Ishikawa (cell line): ENCODE data around the gene TMEM69.
A peak's percentile ranks its signal among the peaks of the same experiment; 100 is the strongest.

ENCODE experiments used
- CEBPB ChIP-seq: IDR thresholded peaks from 2 replicates; pipeline ENCODE4 v1.6.1; 2012
- CREB1 ChIP-seq: IDR thresholded peaks from 2 replicates; pipeline ENCODE4 v1.6.1; 2012; ENCODE audit warnings: low read depth
- EGR1 ChIP-seq: IDR thresholded peaks from 2 replicates; pipeline ENCODE4 v1.6.1; 2012
- FOXM1 ChIP-seq: IDR thresholded peaks from 2 replicates; pipeline ENCODE4 v1.6.1; 2012; ENCODE audit warnings: low read depth, borderline replicate concordance
- MAX ChIP-seq: IDR thresholded peaks from 2 replicates; pipeline ENCODE4 v1.6.1; 2012
- NFIC ChIP-seq: IDR thresholded peaks from 2 replicates; pipeline ENCODE4 v1.6.1; 2012
- RAD21 ChIP-seq: IDR thresholded peaks from 2 replicates; pipeline ENCODE4 v1.6.1; 2012; ENCODE audit warnings: low read depth
- REST ChIP-seq: IDR thresholded peaks from 2 replicates; pipeline ENCODE4 v1.6.1; 2012; ENCODE audit warnings: low read depth, mild to moderate bottlenecking
- TCF12 ChIP-seq: IDR thresholded peaks from 2 replicates; pipeline ENCODE4 v1.6.1; 2012; ENCODE audit warnings: low read depth
- TEAD4 ChIP-seq: IDR thresholded peaks from 2 replicates; pipeline ENCODE4 v1.6.1; 2012
- USF1 ChIP-seq: IDR thresholded peaks from 2 replicates; pipeline ENCODE4 v1.6.1; 2012
- YY1 ChIP-seq: IDR thresholded peaks from 2 replicates; pipeline ENCODE4 v1.6.1; 2012; ENCODE audit warnings: low read depth
- ZBTB7A ChIP-seq: IDR thresholded peaks from 2 replicates; pipeline ENCODE4 v1.6.1; 2012; ENCODE audit warnings: low read depth

GRCh38 chr1:45686015-45686287 lies 2.0 kb upstream of the TMEM69 start:
- TF ChIP-seq RAD21 (no peak), FOXM1 (no peak), NFIC (peak; percentile 86), REST (no peak), MAX (no peak; the same call in 1 of the 2 replicates), TEAD4 (no peak), CREB1 (no peak), YY1 (no peak), ZBTB7A (0 out of 2 replicates have a peak, but pooled peaks have one; percentile 3), USF1 (no peak), EGR1 (no peak), CEBPB (no peak), TCF12 (no peak)
